NCI-H187 treated with DMSO at 0.1 percent for 48 hours (cell line): ENCODE measurements around the gene FAM217B.
"Not testable (repeated sequence)": the region's sequence is repeated elsewhere in the genome, so short reads cannot be mapped to it uniquely, and the experiment has no call there.

ENCODE experiments used
- DNase-seq: peaks from one replicate; lab custom pipeline; 2025; lab: John Stamatoyannopoulos, UW

FAM217B gene

GRCh38 chr20:59938696-59939051 is 1.5 kb upstream of the FAM217B start:
- DNase-seq: no peak

GRCh38 chr20:59939052-59939878 is 924 bp upstream of the FAM217B start:
- no peak for DNase-seq

GRCh38 chr20:59939879-59940128 is 385 bp upstream of the FAM217B start:
- DNase-seq: no peak

GRCh38 chr20:59940956-59941294 is 736 bp downstream of the FAM217B start:
- DNase-seq: no peak

GRCh38 chr20:59942245-59942644 is 2.1 kb downstream of the FAM217B start:
- no peak for DNase-seq

- DNase-seq: no peak
Measured at GRCh38 chr20:59944726-59945125, 4.5 kb downstream of the FAM217B start.

GRCh38 chr20:59945175-59945574 is 5.0 kb downstream of the FAM217B start:
- no peak for DNase-seq

- DNase-seq: no peak
Measured at GRCh38 chr20:59945731-59946130, 5.5 kb downstream of the FAM217B start.

GRCh38 chr20:59947376-59947775 is 7.2 kb downstream of the FAM217B start:
- no peak for DNase-seq

- DNase-seq: no peak
Measured at GRCh38 chr20:59948212-59948611, 8.0 kb downstream of the FAM217B start.

GRCh38 chr20:59948828-59949720 is 8.9 kb downstream of the FAM217B start:
- DNase-seq: no peak

GRCh38 chr20:59949911-59950310 is 9.7 kb downstream of the FAM217B start:
- DNase-seq: no peak

- DNase-seq: no peak
Measured at GRCh38 chr20:59954718-59955117, 14.5 kb downstream of the FAM217B start.

GRCh38 chr20:59955131-59955796 is 15.1 kb downstream of the FAM217B start:
- DNase-seq: no peak

- not testable (repeated sequence) for DNase-seq
Measured at GRCh38 chr20:59957568-59957967, 17.4 kb downstream of the FAM217B start.

GRCh38 chr20:59958123-59958522 is 17.9 kb downstream of the FAM217B start, which contains the start of gene CDH26:
TSS of gene CDH26 (plus strand) at chr20:59958423. CDS start at chr20:59958727, 304 bp downstream.
- DNase-seq: no peak

- DNase-seq: no peak
Measured at GRCh38 chr20:59958626-59959025, 18.4 kb downstream of the FAM217B start.

GRCh38 chr20:59961423-59961822 is 21.2 kb downstream of the FAM217B start:
- DNase-seq: no peak

- no peak for DNase-seq
Measured at GRCh38 chr20:59962155-59962554, 22.0 kb downstream of the FAM217B start.

GRCh38 chr20:59966428-59966827 is 26.2 kb downstream of the FAM217B start:
- no peak for DNase-seq

GRCh38 chr20:59971428-59971827 is 31.2 kb downstream of the FAM217B start:
- DNase-seq: no peak

GRCh38 chr20:59972037-59972801 is 32.0 kb downstream of the FAM217B start:
- no peak for DNase-seq
